Gastroesophageal sphincter (tissue), 4 donors: Measurements from ENCODE around the gene SERPINF2. TPM values are rescaled to one million over a fixed set of nuclear protein-coding genes. Genes with fewer than 3 reads are reported as not detected.
"Not testable (repeated sequence)": the region's sequence is repeated elsewhere in the genome, so short reads cannot be mapped to it uniquely, and the experiment has no call there.

ENCODE experiments used
- ATAC-seq: fragments of 150-250 bp; one replicate; pipeline ENCODE4 v1.9.1; 2016; ENCODE audit warnings: mild to moderate bottlenecking, moderate library complexity
- H3K27ac ChIP-seq, 4 donors: fragments of 200-600 bp; sonication (generic) in 3 of 4; 1 replicate in 3 of 4; 2 replicates in 1 of 4; pipeline ENCODE4 v1.5.1; 2016 to 2019
- H3K27me3 ChIP-seq: fragments of 200-600 bp; sonication (generic); one replicate; pipeline ENCODE4 v1.5.1; 2019
- H3K36me3 ChIP-seq, 2 donors: fragments of 200-600 bp; sonication (generic); one replicate each; pipeline ENCODE4 v1.5.1; 2019; ENCODE audit warnings: control low read depth in 1 of 2
- H3K4me1 ChIP-seq, 3 donors: fragments of 200-600 bp; sonication (generic); 1 replicate in 2 of 3; 2 replicates in 1 of 3; pipeline ENCODE4 v1.5.1; 2016 to 2019; ENCODE audit warnings: control low read depth in 2 of 3
- H3K4me3 ChIP-seq, 2 donors: fragments of 200-600 bp; sonication (generic); one replicate each; pipeline ENCODE4 v1.5.1; 2019; ENCODE audit warnings: mild to moderate bottlenecking in 1 of 2, moderate library complexity in 1 of 2
- H3K9me3 ChIP-seq, 3 donors: fragments of 200-600 bp; sonication (generic); one replicate each; pipeline ENCODE4 v1.5.1; 2017 to 2019; ENCODE audit warnings: control low read depth in 2 of 3
- CTCF ChIP-seq, 4 experiments: fragments of 200-600 bp in 2 of 4; fragments of 450-650 bp in 2 of 4; sonication (generic) in 1 of 4; IDR thresholded peaks; one replicate each; pipeline ENCODE4 v1.5.1; 2017 to 2019; ENCODE audit warnings: antibody characterized with exemption in 4 of 4, mild to moderate bottlenecking in 2 of 4, moderate library complexity in 2 of 4
- EP300 ChIP-seq: sonication (generic); formaldehyde crosslinking; IDR thresholded peaks from one replicate; pipeline ENCODE4 v1.6.1; 2017; ENCODE audit warnings: antibody characterized with exemption, mild to moderate bottlenecking
- POLR2A ChIP-seq, 2 donors: fragments of 450-650 bp; IDR thresholded peaks; one replicate each; pipeline ENCODE4 v1.6.1; 2017; ENCODE audit warnings: antibody characterized with exemption in 2 of 2, mild to moderate bottlenecking in 2 of 2, moderate library complexity in 1 of 2
- POLR2AphosphoS5 ChIP-seq: sonication (generic); formaldehyde crosslinking; IDR thresholded peaks from one replicate; pipeline ENCODE4 v1.6.1; 2017; ENCODE audit warnings: antibody characterized with exemption
- WGBS, 2 donors: methylation state at CpG; one replicate each; pipeline ENCODE4 v1.1.5; 2018; ENCODE audit warnings: low coverage in 1 of 2; 5-methylcytosine and 5-hydroxymethylcytosine counted together
- total RNA-seq, 4 donors: library from RNA; depleted of rRNA; stranded (reverse); fragments of >200 nt; gene quantifications; one replicate each; pipeline ENCODE4 v1.1.0, GENCODE V29; 2016

Gene SERPINF2
- total RNA-seq, 4 donors from 2014 or later, result 2.0 to 7.6 (median 5.1) TPM

GRCh38 chr17:1736348-1737281, 6.1 kb upstream of the SERPINF2 start:
- peaks cover 0 to 68% of the 10 kb centered on the region in 2 donors for H3K36me3 ChIP-seq
- H3K27ac ChIP-seq, result peak overlapping the region in 1 of 4 donors; percentile 60
- H3K9me3 ChIP-seq, result no peaks in the 10 kb centered on the region
- 60% methylated on average over 2 of the region's 25 CpGs; no CpG with 5 or more reads in 1 of the 2 donors for WGBS, 2 donors
- peak; percentile 48 for ATAC-seq
- TF ChIP-seq EP300 (no peak), CTCF (IDR thresholded peaks at IDR 0.05) (no peak), POLR2AphosphoS5 (no peak), POLR2A (IDR thresholded peaks at IDR 0.05) (no peak)
- peaks cover 0 to 23% (median 6%) of the 10 kb centered on the region in 3 donors for H3K4me1 ChIP-seq
- H3K4me3 ChIP-seq, result no peak overlapping the region
- H3K27me3 ChIP-seq, result no peaks in the 10 kb centered on the region

GRCh38 chr17:1737531-1738291, 5.0 kb upstream of the SERPINF2 start:
- no CpG with 5 or more reads among the region's 21 CpGs for WGBS, 2 donors
- TF ChIP-seq POLR2AphosphoS5, result no peak
- TF ChIP-seq CTCF (IDR thresholded peaks at IDR 0.05), result no peak
- no peak for TF ChIP-seq POLR2A (IDR thresholded peaks at IDR 0.05)
- no peak for TF ChIP-seq EP300
- peak; percentile 38 for ATAC-seq
- Histone ChIP-seq H3K36me3 (peaks cover 0 to 59% of the 10 kb centered on the region in 2 donors), H3K27ac (no peak overlapping the region), H3K27me3 (no peaks in the 10 kb centered on the region), H3K9me3 (no peaks in the 10 kb centered on the region), H3K4me3 (no peak overlapping the region), H3K4me1 (peaks cover 0 to 22% (median 6%) of the 10 kb centered on the region in 3 donors)

- not testable (repeated sequence) for H3K4me3 ChIP-seq, H3K27ac ChIP-seq, H3K27me3 ChIP-seq, H3K9me3 ChIP-seq, ATAC-seq
- WGBS, 2 donors, result 95 to 96% methylated on average over 4 to 7 of the region's 7 CpGs
- Histone ChIP-seq H3K4me1 (peaks cover 0 to 12% (median 0%) of the 10 kb centered on the region in 3 donors), H3K36me3 (peaks cover 0 to 17% of the 10 kb centered on the region in 2 donors)
These were observed 772 bp upstream of the SERPINF2 start for GRCh38 chr17:1741899-1742298.

- Histone ChIP-seq H3K9me3 (no peaks in the 10 kb centered on the region), H3K4me3 (no peak overlapping the region), H3K27ac (no peak overlapping the region), H3K4me1 (peaks cover 0 to 7% (median 0%) of the 10 kb centered on the region in 3 donors), H3K36me3 (peaks cover 0 to 6% of the 10 kb centered on the region in 2 donors), H3K27me3 (no peaks in the 10 kb centered on the region)
- WGBS, 2 donors, result 100% methylated on average over 1 of the region's 2 CpGs; no CpG with 5 or more reads in 1 of the 2 donors
- no peak for ATAC-seq
- no peak for TF ChIP-seq EP300
- no peak for TF ChIP-seq POLR2AphosphoS5
- no peak for TF ChIP-seq POLR2A (IDR thresholded peaks at IDR 0.05)
- TF ChIP-seq CTCF (IDR thresholded peaks at IDR 0.05), result no peak
These were observed 393 bp downstream of the SERPINF2 start for GRCh38 chr17:1743088-1743439.
